NOMO-1 (cell line): ENCODE measurements around the gene NUP93.
"Not testable (repeated sequence)": the region's sequence is repeated elsewhere in the genome, so short reads cannot be mapped to it uniquely, and the experiment has no call there.

Experiments used
- DNase-seq, 2 experiments: peaks; one replicate each; lab custom pipeline; 2025; ENCODE audit not compliant: unreplicated experiment in 2 of 2; lab: John Stamatoyannopoulos, UW

Gene NUP93

GRCh38 chr16:56774016-56774680 lies 44.2 kb downstream of the NUP93 start:
- no peak for DNase-seq

- no peak for DNase-seq
These were observed 45.2 kb downstream of the NUP93 start for GRCh38 chr16:56775162-56775561.

GRCh38 chr16:56776562-56776961 lies 46.6 kb downstream of the NUP93 start:
- no peak for DNase-seq

- no peak for DNase-seq
These were observed 47.1 kb downstream of the NUP93 start for GRCh38 chr16:56777001-56777400.

GRCh38 chr16:56777482-56777881 lies 47.6 kb downstream of the NUP93 start:
- DNase-seq: no peak

- no peak for DNase-seq
These were observed 50.0 kb downstream of the NUP93 start for GRCh38 chr16:56779906-56780305.

- peak in 1 of 2 experiments; percentile 12 for DNase-seq
These were observed 50.7 kb downstream of the NUP93 start for GRCh38 chr16:56780646-56781045.

GRCh38 chr16:56781528-56781961 lies 51.6 kb downstream of the NUP93 start:
- DNase-seq: no peak

- DNase-seq: no peak
These were observed 53.4 kb downstream of the NUP93 start for GRCh38 chr16:56783344-56783743.

GRCh38 chr16:56785317-56785716 lies 55.4 kb downstream of the NUP93 start:
- DNase-seq: no peak

- no peak for DNase-seq
These were observed 57.2 kb downstream of the NUP93 start for GRCh38 chr16:56787167-56787566.

- no peak for DNase-seq
These were observed 58.5 kb downstream of the NUP93 start for GRCh38 chr16:56788435-56788834.

- DNase-seq: peak in 1 of 2 experiments; percentile 17
These were observed 59.4 kb downstream of the NUP93 start for GRCh38 chr16:56789360-56789759.

- no peak for DNase-seq
These were observed 63.0 kb downstream of the NUP93 start for GRCh38 chr16:56792967-56793366.

- DNase-seq: no peak
These were observed 63.6 kb downstream of the NUP93 start for GRCh38 chr16:56793492-56793891.

GRCh38 chr16:56795011-56795410 lies 65.1 kb downstream of the NUP93 start:
- DNase-seq: no peak

- DNase-seq: not testable (repeated sequence)
These were observed 67.1 kb downstream of the NUP93 start for GRCh38 chr16:56797038-56797437.

GRCh38 chr16:56797861-56798260 lies 67.9 kb downstream of the NUP93 start:
- no peak for DNase-seq

- DNase-seq: no peak
These were observed 69.0 kb downstream of the NUP93 start for GRCh38 chr16:56798955-56799354.

GRCh38 chr16:56800355-56800754 lies 70.4 kb downstream of the NUP93 start:
- no peak for DNase-seq

GRCh38 chr16:56801762-56802161 lies 71.8 kb downstream of the NUP93 start:
- no peak for DNase-seq

- no peak for DNase-seq
These were observed 77.2 kb downstream of the NUP93 start for GRCh38 chr16:56807011-56807675.
